ENCODE results near the gene SEMA5B. TPM values are rescaled to one million over a fixed set of nuclear protein-coding genes. Genes with fewer than 3 reads are reported as not detected.

Gene SEMA5B
- total RNA-seq, 1 donor from 2014 or later, result 4.2 TPM

DNA sequence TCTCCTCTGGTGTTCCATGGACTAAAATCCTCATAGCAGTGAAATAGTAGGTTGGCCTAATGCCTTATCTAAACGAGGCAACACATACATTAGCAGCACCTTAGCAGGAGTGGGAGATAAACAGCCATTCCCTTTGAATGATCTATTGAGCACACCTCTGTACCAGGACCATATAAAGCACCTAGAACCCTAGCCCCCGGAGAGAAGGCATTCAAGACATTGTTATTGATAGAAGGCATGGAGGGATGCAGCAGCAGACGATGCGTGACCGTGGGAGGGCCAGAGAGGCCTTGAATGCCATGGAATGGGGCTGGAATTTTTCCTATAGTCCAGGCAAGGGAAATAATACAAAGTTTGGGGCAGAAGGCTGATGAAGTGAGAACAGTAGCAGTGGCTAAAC lies 6.6 kb upstream of the SEMA5B start:
- H3K27ac Mint-ChIP-seq, result no peak overlapping the region

GRCh38 chr3:123032057-123032456 lies 4.5 kb upstream of the SEMA5B start:
- H3K36me3 Mint-ChIP-seq (ENCODE audit: insufficient read depth), result no peaks in the 10 kb centered on the region
- TF ChIP-seq, protein P1, sequence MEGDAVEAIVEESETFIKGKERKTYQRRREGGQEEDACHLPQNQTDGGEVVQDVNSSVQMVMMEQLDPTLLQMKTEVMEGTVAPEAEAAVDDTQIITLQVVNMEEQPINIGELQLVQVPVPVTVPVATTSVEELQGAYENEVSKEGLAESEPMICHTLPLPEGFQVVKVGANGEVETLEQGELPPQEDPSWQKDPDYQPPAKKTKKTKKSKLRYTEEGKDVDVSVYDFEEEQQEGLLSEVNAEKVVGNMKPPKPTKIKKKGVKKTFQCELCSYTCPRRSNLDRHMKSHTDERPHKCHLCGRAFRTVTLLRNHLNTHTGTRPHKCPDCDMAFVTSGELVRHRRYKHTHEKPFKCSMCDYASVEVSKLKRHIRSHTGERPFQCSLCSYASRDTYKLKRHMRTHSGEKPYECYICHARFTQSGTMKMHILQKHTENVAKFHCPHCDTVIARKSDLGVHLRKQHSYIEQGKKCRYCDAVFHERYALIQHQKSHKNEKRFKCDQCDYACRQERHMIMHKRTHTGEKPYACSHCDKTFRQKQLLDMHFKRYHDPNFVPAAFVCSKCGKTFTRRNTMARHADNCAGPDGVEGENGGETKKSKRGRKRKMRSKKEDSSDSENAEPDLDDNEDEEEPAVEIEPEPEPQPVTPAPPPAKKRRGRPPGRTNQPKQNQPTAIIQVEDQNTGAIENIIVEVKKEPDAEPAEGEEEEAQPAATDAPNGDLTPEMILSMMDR (IDR thresholded peaks at IDR 0.05; ENCODE audit: unreplicated experiment), result no peak
- DNase-seq (ENCODE audit: low spot score, unreplicated experiment), result no peak
- H3K4me1 Mint-ChIP-seq (ENCODE audit: low read depth), result peaks cover 11% of the 10 kb centered on the region
- H3K4me3 Mint-ChIP-seq (ENCODE audit: low read depth), result no peak overlapping the region
- no peaks in the 10 kb centered on the region for H3K9me3 Mint-ChIP-seq (ENCODE audit: low read depth)
- peaks cover 38% of the 10 kb centered on the region for H3K27me3 Mint-ChIP-seq
- no peak overlapping the region for H3K27ac Mint-ChIP-seq

More for the DNA sequence above, 6.6 kb upstream of the SEMA5B start:
- H3K4me1 Mint-ChIP-seq (ENCODE audit: low read depth), result peaks cover 5% of the 10 kb centered on the region
- H3K9me3 Mint-ChIP-seq (ENCODE audit: low read depth), result no peaks in the 10 kb centered on the region
- no peak for DNase-seq (ENCODE audit: low spot score, unreplicated experiment)
- H3K27me3 Mint-ChIP-seq, result peaks cover 40% of the 10 kb centered on the region
- no peaks in the 10 kb centered on the region for H3K36me3 Mint-ChIP-seq (ENCODE audit: insufficient read depth)
- TF ChIP-seq, protein P1 (IDR thresholded peaks at IDR 0.05; ENCODE audit: unreplicated experiment), result no peak
- H3K4me3 Mint-ChIP-seq (ENCODE audit: low read depth), result no peak overlapping the region

GRCh38 chr3:123031051-123031450 lies 3.5 kb upstream of the SEMA5B start:
- H3K4me1 Mint-ChIP-seq (ENCODE audit: low read depth), result peaks cover 12% of the 10 kb centered on the region
- no peak for DNase-seq (ENCODE audit: low spot score, unreplicated experiment)
- TF ChIP-seq, protein P1 (IDR thresholded peaks at IDR 0.05; ENCODE audit: unreplicated experiment), result no peak

DNA sequence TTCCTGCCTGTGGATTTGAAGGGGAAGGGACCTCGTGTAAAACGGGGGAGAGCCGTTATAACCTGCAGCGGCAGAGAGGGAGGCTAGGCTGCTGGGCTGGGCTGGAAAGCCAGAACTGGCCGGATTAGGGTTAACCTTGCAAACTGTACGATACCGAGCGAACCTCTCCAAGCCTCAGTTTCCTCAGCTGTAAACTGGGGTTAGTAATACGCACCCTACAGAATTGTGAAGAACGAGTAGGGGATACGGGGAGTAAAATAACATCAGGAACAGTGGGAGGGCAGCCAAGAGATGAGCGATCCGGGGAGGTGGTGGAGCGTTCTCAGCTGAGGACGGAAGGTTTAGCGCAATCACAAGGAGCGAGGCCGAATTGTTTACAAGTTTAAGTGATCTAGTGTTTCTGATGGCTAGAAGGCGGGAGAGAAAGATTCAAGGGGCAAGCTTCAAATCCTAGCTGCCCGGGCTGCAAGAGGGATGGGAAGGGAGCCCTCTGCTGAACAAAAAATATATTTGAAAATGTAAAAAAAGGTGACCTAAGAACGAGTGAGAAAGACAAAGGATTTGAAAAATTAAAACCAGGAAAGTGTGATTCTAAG lies 768 bp upstream of the SEMA5B start:
- DNase-seq (ENCODE audit: low spot score, unreplicated experiment), result no peak
- Mint-ChIP-seq H3K4me3 (ENCODE audit: low read depth) (peak overlapping the region; percentile 60), H3K36me3 (ENCODE audit: insufficient read depth) (no peaks in the 10 kb centered on the region), H3K27ac (peak overlapping the region; percentile 26), H3K27me3 (peaks cover 52% of the 10 kb centered on the region), H3K4me1 (ENCODE audit: low read depth) (peaks cover 15% of the 10 kb centered on the region), H3K9me3 (ENCODE audit: low read depth) (no peaks in the 10 kb centered on the region)
- TF ChIP-seq, protein P1 (IDR thresholded peaks at IDR 0.05; ENCODE audit: unreplicated experiment), result peak; percentile 48

More at GRCh38 chr3:123031051-123031450, 3.5 kb upstream of the SEMA5B start:
- Mint-ChIP-seq H3K4me3 (ENCODE audit: low read depth) (no peak overlapping the region), H3K27me3 (peaks cover 40% of the 10 kb centered on the region), H3K36me3 (ENCODE audit: insufficient read depth) (no peaks in the 10 kb centered on the region), H3K27ac (no peak overlapping the region), H3K9me3 (ENCODE audit: low read depth) (no peaks in the 10 kb centered on the region)

DNA sequence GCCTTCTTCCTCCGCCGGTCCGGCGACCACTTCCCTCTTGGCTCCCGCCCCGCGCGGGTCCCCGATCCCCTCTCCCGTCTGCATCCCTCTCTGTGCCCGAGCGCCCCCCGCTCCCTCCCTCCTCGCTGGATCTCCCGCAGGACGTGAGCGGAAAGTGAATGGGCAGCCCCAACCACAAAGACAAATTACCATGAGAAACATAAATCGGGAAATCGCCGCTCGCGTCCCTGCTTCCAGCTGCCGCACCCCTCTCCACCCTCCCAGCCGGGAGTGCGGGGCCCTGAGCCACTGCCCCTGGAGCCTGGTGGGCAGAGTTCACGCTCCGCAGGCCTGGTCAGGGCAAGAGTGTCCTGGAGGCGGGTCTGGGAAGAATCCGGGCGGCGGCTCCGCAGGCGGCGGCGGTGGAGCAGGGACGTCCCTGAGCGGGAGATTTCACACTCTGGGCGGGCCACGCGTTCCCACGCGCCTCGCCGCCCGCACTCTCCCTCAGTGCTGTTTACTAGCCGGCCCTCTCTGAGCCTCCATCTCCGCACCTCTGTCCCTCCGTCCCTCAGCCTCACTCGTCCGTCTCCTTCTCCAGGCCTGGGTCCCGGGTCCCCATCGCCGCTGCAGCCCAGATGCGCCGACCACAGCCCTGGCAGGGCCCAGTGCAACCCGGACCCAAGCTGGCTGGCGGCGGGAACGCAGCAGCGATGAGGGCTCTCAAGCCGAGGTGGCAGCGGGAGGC lies 835 bp downstream of the SEMA5B start:
- peak overlapping the region; percentile 66 for H3K4me3 Mint-ChIP-seq (ENCODE audit: low read depth)
- no peaks in the 10 kb centered on the region for H3K9me3 Mint-ChIP-seq (ENCODE audit: low read depth)
- H3K4me1 Mint-ChIP-seq (ENCODE audit: low read depth), result peaks cover 15% of the 10 kb centered on the region
- no peak overlapping the region for H3K27ac Mint-ChIP-seq
- no peaks in the 10 kb centered on the region for H3K36me3 Mint-ChIP-seq (ENCODE audit: insufficient read depth)
- peak; percentile 20 for DNase-seq (ENCODE audit: low spot score, unreplicated experiment)
- peaks cover 68% of the 10 kb centered on the region for H3K27me3 Mint-ChIP-seq
- TF ChIP-seq, protein P1 (IDR thresholded peaks at IDR 0.05; ENCODE audit: unreplicated experiment), result no peak
